ENCODE measurements around the gene HAND1.

- TF ChIP-seq ZNF274 (IDR thresholded peaks at IDR 0.05; ENCODE audit: low read depth, low read length) (no peak), SUZ12 (IDR thresholded peaks at IDR 0.05; ENCODE audit: extremely low read depth, insufficient read depth, insufficient read length) (no peak), YY1 (IDR thresholded peaks at IDR 0.05; ENCODE audit: insufficient read depth, insufficient read length) (no peak)
Observed at GRCh38 chr5:154491941-154492340, 13.9 kb upstream of the HAND1 start.

All from NT2/D1 (cell line).